Fibroblast of pulmonary artery (primary cell): ENCODE data around the gene ABCA13.

ENCODE experiments used
- DNase-seq: peaks from one replicate; pipeline ENCODE4 v3.0.0-alpha.2; 2010; ENCODE audit warnings: low read depth
- H3K4me3 ChIP-seq: replicated peaks from 2 replicates; pipeline ENCODE4 v1.5.1; 2011; ENCODE audit warnings: low read depth, mild to moderate bottlenecking, control low read depth, low read length, moderate library complexity
- TF ChIP-seq, protein P1 (sequence below): IDR thresholded peaks from 2 replicates; pipeline ENCODE4 v1.5.1; 2011; ENCODE audit warnings: mild to moderate bottlenecking, control low read depth, low read length, inconsistent platforms; ENCODE audit errors: missing control alignments

The ABCA13 gene

DNA sequence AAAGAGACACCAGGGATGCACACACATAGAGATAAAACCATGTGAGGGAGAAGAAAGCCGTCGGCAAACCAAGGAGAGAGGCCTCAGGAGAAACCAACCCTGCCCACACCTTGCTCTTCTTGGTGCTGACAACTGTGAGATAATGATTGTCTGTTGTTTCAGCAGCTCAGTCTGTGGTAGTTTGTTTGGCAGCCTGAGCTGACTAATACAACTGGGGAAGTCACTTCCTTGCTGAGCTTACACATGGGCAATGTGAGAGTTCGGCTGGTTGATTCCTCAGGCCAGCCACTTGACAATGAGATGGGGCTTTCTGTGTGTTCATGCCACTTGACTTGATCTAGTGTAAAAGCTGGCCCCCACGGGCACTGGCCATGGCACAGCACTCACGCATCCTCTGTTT lies 271.8 kb downstream of the ABCA13 start:
- TF ChIP-seq, protein P1, sequence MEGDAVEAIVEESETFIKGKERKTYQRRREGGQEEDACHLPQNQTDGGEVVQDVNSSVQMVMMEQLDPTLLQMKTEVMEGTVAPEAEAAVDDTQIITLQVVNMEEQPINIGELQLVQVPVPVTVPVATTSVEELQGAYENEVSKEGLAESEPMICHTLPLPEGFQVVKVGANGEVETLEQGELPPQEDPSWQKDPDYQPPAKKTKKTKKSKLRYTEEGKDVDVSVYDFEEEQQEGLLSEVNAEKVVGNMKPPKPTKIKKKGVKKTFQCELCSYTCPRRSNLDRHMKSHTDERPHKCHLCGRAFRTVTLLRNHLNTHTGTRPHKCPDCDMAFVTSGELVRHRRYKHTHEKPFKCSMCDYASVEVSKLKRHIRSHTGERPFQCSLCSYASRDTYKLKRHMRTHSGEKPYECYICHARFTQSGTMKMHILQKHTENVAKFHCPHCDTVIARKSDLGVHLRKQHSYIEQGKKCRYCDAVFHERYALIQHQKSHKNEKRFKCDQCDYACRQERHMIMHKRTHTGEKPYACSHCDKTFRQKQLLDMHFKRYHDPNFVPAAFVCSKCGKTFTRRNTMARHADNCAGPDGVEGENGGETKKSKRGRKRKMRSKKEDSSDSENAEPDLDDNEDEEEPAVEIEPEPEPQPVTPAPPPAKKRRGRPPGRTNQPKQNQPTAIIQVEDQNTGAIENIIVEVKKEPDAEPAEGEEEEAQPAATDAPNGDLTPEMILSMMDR, result no peak
- DNase-seq, result no peak
- no peak overlapping the region for H3K4me3 ChIP-seq

DNA sequence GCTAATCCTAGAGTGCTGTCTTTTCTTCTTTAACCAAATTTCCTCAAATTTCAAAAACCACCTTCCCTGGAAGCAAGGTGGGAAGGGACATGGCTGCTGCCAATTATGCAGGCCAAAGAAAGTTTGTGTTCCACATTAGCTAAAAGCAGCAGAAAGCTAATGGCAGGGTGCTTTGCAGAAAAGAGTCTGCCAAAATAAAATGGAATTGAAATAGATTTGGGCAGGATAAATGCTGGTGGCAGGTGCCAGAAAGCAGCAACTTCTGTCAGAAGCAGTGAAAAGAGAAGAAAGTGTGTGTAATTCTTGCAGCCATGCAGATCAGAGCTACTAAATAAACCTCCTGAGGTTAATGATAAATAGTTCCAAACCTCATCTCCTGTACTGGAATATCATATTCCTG lies 275.5 kb downstream of the ABCA13 start:
- no peak for DNase-seq
- TF ChIP-seq, protein P1, result no peak

DNA sequence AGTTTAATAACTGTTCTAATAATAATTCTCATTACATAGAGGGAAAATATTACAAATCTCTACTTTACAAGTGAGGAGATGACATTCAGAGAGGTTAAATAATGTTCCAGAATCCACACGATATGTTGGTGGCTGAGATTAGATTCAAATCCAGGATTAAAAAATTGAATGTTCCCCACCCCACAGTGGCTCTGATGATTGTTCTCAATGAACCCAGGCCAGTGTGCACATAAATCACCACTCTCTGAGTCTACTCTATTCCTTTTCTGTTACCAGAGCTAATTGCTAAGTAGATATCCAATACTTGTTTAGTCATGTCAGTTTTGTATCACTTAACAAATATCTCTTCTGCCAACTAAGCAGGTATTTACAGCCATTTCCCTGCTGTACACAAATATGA lies 281.0 kb downstream of the ABCA13 start:
- no peak overlapping the region for H3K4me3 ChIP-seq
- TF ChIP-seq, protein P1, result no peak
- no peak for DNase-seq

More for the DNA sequence above, 275.5 kb downstream of the ABCA13 start:
- no peak overlapping the region for H3K4me3 ChIP-seq

DNA sequence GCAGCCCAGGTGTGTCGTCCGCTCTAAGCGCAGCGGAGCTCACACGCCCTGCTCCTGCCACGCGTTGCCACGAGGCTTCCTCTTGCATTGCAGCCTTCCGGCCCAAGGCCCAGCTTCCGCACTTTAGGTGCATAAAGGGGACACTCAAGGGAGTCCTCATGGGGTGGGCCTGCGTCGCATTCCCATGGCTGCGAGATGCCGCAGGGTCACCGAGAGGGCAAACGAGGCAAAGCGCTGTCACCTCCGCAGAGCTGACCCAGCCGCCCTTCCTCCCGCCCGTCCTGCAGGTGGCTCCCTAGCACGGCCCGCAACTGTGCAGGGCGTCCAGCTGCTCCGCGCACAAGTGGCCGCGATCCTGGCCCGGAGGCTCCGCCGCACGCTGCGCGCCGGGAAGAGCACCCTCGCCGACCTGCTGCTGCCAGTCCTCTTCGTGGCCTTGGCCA lies 283.5 kb downstream of the ABCA13 start:
- TF ChIP-seq, protein P1, result no peak
- no peak overlapping the region for H3K4me3 ChIP-seq
- DNase-seq, result no peak

DNA sequence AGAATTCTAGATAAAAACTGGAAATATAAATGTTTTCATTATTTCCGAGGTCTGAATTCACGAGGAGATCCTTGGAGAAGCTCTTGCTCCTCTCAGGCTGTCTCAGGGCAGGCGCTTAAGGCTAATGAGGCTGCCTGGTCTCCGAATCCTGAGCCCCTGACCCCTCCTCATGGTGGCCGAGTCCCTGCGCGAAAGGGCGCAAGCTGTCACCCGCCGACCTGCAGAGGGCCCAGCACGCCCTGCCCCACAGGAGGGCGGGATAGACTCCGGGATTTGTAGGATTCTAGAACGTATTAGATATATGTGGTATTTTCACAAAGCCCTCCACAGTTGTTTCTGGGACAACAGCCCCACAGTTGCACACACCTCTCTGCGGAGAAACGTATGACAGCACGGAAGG lies 284.1 kb downstream of the ABCA13 start:
- no peak for DNase-seq
- TF ChIP-seq, protein P1, result no peak
- no peak overlapping the region for H3K4me3 ChIP-seq

DNA sequence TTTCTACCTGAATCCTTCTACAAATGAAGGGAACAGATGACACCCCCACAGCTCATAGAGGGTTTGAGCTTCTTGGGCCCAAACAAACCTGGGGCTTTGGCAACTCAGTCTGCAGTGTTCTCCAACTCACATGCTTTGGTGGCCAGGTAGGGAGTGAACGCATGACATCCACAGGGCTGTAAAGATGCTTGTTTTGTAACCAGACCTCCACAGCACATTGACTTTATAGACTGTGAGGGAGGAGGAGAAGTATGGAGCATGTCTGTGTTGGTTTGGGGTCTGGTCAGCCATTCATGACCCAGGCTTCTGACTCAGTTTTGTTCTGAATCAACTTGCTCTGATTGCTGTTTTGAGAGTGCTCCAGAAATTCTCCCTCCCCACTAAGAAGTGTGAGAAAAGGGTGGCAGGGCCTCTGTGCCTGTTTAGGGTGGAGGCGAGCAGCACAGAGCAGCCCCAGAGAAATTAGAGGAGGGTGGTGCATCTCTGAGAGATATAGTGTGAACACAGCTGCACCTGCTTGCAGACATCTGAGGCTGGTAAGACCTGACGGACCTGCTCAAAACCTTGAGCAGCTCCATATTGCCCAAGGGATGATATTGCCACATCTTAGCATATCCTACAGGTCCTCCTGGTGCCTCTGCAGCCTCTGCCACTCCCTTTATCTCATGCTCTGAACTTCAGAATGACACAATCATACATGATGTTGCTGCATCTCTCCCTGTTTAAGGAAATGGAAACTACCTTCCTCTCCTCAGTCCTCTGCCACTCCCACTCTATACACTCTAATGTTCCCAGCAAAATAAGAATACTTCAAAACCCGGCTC lies 287.7 kb downstream of the ABCA13 start:
- DNase-seq, result no peak
- H3K4me3 ChIP-seq, result no peak overlapping the region
- TF ChIP-seq, protein P1, result no peak

DNA sequence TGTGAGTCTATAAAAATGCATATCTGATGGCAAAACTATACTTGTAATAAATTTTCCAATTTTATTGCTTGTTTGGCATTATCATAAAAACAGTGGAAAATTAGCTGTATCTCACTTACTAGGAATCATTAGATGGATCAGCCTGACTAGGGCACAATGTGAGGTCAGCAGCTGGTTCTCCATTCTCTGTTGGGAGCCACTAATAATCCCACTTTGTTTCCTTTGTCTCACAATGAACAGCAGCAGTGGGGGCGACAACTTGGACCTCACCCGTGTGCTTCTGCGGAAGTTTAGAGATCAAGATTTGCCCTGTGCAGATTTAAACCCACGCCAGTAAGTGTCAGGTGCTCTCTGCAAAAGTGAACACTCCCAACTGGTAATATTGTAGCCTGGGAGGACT lies 295.5 kb downstream of the ABCA13 start:
- no peak for DNase-seq
- TF ChIP-seq, protein P1, result no peak
- no peak overlapping the region for H3K4me3 ChIP-seq
